NCI-H1417 (cell line): Measurements from ENCODE around the gene GTF2F1.
"Not testable (repeated sequence)": the region's sequence is repeated elsewhere in the genome, so short reads cannot be mapped to it uniquely, and the experiment has no call there.

Source experiments
- DNase-seq, 3 experiments: peaks; one replicate each; lab custom pipeline; 2025; lab: John Stamatoyannopoulos, UW

The GTF2F1 gene

DNA sequence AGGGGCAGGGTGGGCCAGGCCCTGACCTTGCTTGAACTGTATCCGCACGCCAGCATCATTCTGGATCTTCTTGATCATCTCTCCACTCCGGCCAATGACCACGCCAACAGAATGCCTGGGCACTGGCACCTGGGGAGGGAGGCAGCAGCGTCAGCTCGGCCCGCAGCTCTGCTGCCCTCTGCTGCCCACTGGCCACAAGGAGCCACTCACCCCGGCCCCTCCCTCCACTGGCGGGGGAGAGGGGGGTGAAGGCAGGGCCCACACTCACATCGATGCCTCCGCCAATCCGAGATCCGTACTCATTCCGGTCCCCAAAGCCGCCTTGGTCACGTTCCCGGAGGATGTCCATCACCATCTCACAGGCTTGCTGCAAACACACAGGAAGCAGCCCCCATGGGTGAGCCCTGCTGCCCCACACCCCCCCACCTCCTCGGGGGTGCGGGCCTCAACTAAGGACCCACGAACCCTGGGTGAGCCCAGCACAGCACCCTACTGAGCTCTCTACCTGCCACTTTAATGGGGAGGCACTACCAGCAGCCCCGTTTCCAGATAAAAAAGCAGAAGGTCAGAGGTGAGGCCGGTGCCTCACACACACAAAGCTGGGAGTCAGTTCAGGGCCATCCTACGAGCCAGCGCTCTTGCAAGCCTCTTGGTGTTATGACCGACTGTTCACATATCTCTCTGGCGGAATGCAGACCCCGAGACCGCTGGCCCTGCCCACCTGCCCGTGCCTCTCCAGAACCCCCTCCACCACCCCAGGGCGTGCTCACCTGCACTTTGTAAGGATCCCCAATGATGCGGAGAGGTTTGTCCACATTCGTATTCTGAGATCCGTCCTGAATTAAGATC lies 25.0 kb upstream of the GTF2F1 start:
- DNase-seq = peak in 1 of 3 experiments; percentile 15

DNA sequence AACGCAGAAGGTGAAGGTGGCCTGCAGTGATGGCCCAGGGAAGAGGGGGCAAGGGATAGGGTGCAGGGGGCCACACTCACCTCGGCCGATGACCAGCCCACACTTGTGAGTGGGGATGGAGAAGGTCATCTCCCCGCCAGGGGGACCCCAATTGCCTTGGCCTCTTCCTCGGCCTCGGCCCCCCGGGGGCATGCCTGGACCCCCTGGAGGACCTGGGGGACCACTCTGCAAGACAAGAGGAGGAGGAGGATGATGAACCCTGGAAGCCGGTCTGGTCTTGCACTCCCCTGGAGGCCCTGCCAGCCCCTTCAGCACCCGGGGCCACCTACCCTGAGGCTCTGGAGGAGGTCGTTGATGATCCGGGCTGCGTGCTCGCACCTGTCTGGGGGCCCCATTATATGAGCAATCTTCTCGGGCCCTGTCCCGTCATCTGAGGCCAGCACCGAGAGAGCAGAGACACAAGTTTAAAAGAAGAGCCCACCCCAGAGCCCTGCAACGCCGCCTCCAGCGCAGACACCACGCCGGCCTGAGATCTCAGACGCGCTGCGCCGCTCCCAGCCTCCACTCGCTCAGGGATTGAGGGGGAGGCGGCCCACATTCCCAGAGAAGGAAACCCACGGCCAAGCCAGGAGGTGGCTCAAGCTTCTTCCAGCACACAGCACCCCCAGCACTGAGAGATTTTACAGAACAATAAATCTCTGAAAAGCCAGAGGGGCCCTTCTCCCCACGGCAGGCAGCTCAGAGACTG lies 23.9 kb upstream of the GTF2F1 start:
- no peak for DNase-seq

DNA sequence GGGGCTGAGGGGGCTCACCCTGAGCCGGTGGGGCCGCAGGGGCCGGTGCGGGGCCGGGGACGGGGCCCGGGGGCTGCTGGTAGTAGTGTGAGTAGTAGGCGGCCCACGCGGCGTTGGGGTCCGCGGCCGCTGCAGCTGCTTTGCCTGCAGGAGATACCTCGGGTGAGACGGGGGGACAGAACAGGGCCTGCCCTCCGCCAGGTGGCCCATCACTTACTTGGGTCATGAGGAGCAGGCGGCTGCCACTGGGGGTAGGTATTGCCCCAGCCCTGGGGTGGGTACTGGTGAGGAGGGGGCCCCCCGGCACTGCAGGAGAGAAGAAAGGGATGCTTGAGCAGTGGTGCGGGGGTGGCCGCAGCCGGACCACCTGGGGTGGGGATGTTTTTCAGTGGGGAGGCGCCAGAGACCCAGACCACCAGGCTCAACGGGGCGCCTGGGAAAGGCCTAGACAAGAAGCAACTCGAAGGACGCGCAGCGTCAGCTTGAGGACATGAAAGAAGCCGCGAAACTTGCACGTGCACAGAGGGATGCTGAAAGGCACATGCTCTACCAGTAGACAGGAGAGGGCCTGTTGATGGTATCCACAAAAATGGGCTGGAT lies 22.7 kb upstream of the GTF2F1 start:
- no peak for DNase-seq

DNA sequence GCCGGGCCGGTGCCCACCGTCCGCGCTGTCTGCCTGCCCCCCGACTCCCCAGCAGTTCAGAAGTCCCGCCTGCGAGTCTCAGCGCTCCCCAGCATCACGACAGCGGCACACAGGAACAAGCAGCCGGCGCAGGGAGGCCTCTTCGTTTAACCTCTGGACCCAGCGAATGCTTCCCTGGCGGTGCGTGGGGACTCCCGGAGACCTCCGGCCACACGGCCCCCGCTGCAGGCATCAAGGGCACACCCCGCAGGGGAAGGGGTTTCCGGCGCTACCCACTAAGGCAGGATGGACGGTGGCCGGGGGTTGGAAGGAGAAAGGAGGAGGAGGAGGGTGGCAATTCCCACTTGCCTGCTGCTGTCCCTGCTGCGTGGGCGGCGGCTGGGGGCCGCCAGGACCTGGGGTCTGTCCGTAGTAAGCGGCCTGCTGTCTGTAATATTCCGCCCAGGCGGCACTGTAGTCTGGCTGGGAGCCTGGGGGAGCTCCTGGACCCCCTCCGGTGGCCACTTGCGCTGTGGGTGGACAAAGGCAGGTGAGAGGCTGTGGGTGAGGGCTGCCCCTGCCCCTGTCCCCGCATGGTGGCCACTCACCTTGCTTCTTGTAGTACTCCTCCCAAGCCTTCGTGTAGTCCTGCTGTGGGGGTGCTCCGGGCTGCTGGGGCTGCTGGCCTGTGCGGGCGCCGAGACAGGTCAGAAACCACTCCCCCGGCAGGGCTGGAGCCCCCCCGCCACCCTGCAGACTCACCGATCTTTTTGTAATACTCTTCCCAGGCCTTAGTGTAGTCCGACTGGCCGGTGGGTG lies 22.0 kb upstream of the GTF2F1 start:
- no peak for DNase-seq

DNA sequence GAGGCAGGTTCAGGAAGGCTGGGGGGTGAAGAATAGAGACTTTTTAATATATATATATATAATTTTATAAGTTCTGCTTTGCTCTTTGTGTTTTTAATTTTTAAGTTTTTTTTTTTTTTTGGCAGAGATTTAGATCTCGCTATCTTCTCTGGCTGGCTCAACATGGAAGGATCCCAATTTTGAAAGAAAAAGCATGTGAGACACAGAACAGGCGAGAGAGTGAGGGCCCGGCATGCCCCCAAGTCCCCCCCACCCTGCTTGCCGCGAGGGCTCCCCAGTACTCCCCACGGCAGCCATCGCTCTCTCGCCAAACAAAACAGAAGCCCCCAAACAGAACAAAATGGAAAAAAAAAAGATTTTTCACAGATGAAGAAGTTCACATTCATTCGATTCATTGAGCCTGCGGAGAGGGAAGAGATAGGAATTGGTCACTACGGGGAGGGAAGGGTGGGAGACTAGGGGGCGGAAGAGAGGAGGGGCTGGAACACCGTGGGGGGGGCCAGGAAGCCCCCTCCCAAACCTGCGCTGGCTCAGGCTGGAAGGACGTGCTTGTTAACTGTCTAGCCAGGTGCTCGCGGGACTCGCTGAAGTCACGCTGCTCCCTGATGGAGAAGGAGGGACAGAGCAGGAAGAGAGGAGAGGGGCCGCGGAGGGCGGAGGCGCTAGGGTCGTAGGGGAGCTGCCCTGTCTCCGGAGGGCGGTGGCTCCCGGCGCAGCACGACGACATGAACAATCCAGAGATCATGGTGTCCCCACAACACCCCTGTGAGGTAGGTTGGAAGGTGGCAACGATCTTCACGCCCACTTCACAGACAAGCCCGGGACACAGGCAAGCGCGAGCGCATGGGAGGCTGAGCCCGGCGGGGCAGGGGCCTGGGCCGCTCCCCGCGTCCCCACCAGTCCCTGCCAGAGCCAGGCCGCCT lies 21.0 kb upstream of the GTF2F1 start:
- DNase-seq = no peak

DNA sequence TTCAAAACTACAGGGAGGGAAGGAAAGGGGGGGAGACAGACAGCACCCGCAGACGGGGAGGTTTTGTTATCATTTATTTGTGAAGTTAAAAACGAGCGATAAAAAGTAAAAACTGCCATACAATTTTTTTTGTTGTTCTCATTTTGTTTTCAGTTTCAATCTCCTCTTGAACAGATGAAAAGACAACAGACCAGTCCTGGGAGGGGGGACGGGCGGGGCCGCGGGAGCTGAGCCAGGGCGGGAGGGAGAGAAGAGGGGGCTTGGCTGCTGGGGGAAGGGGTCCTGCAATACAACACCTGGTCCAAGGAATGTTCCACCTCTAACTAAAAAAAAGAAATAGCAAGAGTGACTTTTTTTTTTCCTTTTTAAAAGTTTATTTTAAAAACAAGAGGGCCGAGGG lies 20.3 kb upstream of the GTF2F1 start:
- no peak for DNase-seq

DNA sequence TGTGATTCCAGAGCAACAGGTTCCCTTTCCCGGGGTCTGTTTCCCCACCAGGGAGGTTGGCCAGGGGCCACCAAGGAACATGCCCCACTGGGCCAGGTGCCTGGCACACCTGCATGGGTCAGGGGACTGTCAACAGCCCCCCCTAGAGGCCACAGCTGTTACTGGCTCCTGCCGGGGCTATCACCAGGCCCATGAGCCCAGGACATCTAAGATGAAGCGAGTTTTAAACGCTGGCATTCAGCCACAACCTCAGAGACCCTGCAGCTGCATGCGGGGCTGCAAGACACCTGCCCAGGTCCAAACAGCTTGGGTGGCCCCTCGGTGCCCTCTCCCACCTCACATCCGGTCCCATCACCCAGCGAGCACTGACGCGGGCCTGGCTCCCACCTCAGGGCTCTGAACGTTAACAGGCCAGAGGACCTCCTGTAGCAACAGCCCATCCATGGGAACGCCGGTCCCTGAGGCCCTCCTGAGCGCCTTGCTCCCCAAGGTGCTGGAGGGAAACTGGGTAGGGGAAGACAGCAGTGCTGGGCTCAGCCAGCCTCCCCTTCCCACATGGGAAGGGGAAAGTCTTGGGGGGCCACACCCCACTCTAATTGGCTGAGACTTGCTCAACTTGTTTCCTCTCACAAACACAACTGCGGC lies 19.6 kb upstream of the GTF2F1 start:
- DNase-seq = peak in 1 of 3 experiments; percentile 39

DNA sequence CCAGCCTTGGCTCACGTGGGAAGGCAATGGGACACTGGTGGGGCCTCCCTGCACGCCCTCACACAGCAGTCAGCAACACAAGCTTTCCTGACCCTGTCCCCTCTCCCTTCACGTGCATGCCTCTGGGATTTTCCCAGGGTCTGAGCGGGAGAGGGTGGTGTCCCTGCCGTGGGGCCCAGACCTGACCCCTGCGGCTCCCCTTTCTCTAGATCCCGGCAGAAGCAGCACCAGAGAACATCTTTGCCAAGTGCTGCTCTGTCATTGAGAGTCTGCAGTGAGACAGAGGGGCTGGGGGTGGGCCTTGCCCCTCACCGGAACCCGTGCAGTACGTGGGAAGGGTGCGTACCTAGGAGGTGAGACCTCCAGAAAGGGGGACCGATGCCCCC lies 19.1 kb upstream of the GTF2F1 start:
- DNase-seq = peak in 1 of 3 experiments; percentile 39

DNA sequence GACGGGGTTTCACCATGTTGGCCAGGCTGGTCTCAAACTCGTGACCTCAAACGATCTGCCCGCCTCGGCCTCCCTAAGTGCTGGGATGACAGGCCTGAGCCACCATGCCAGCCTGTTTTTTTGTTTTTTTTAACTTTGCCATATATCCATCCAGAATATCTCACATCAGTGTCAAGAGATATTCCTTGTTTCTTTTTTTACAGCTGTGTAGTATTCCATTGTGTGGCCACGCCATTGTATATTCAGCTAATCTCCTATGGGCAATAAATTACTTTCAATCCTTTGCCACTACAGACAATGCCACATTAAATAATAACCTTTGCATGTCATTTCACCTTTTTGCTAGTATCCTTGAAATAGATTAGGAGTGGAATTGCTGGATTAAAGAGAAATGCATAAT lies 16.4 kb upstream of the GTF2F1 start:
- no peak for DNase-seq

DNA sequence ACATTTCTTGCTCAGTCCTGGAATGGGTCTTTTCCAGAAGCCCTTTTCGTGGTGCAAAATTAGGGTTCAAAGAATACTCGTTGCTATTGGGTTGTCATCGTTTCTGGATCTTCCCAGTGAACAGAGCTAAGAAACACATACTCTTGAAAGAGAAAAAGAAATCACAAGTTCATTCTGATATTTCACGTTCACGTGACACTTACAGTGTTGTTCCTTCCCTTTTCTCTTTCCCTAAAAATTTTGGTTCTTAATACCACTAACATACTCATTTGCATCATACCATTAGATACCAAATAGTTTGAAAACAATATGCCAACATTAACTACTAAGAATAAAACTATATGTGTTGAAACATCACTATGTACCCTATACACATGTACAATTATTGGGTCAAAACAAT lies 13.4 kb upstream of the GTF2F1 start:
- no peak for DNase-seq

DNA sequence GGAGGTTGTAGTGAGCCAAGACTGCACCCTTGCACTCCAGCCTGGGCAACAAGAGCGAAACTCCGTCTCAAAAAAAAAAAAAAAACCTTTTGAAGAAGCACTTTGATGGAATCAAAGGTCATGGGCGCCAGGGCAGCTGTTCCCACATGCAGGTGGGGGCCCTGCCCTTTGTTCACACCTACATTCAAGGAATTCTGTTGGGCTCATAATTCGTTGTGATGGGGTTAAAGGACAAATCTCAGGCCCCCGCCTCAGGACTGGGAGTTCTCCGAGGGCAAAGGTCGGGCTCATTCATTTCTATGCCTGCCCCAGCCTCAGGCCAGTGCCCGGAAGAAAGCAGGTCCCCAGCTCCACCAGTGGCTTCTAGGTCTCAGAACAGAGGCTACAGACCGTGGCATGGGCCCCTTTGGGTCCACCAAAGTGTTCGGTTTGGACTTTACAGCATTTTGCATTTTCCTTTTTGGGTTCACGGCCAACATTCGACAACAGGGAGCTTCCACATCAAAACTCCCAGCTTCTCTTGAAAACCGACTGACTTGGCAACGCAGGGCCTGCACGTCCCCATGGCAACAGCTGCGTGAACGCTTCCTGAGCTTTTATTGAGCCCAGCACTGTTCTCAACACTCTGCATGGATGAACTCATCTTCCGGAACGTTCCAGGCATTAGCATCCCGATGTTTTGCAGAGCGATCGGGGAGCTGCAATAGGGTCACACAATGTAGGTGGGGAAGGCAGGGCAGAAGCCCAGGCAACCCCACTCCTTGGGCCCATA lies 10.1 kb upstream of the GTF2F1 start:
- DNase-seq = peak in 2 of 3 experiments; percentile 30 to 68

DNA sequence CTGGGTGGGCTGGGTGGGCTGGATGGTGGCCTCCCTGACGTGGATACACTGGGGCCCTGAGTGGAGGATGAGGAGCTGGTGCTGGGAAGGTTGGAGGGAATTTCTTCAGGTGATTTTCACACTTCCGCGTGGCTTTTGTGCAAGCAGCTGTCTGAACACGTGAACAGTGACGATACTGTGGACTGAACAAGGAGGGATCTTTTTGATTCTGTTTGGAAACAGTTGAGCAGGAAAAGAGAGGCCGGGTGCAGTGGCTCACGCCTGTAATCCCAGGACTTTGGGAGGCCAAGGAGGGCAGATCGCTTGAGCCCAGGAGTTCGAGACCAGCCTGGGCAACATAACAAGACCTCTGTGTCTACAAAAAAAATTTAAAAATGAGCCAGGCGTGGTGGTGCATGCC lies 9.1 kb upstream of the GTF2F1 start:
- no peak for DNase-seq

DNA sequence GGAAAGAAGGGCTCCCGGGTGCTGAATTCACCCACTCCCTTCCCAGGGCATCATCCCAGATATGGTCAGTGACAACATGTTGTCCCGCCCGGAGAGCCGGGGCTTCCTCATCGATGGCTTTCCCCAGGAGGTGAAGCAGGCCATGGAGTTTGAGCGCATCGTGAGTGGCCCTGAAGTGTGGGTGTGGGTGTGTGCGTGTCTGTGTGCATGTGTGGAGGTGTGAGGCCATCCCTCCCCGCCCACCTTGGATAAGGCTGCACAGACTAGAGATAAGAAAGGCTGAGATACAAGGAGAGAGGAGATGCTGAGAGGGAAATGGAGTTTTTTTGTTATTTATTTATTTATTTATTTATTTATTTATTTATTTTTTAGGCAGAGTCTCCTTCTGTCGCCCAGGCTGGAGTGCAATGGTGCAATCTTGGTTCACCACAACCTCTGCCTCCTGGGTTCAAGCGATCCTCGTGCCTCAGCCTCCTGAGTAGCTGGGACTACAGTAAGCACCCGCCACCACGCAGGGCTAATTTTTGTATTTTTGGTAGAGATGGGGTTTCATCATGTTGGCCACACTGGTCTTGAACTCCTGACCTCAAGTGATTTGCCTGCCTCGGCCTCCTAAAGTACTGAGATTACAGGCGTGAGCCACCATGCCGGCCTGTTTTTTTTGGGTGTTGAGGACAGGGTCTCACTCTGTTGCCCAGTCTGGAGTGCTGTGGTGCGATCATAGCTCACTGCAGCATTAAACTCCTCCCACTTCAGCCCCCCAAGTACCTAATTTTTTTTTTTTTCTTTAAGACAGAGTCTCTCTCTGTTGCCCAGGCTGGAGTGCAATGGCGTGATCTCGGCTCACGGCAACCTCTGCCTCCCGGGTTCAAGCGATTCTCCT lies 7.3 kb upstream of the GTF2F1 start:
- DNase-seq = not testable (repeated sequence)

DNA sequence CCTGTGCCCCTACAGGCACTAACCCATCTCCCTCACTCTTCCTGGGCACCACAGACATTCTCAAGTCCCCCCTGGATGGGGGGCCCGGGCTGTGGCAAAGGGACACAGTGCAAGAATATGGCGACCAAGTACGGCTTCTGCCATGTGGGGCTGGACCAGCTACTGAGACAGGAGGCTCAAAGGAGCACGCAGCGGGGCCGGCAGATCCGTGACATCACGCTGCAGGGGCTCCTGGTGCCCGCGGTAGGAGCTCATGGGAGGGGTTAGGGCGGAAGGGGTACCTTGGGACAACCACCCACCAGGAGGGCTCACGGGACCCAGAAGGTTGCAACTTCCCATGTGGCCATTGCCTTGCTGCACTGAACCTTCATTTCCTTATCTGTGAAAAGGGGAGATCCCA lies 3.3 kb upstream of the GTF2F1 start:
- no peak for DNase-seq

DNA sequence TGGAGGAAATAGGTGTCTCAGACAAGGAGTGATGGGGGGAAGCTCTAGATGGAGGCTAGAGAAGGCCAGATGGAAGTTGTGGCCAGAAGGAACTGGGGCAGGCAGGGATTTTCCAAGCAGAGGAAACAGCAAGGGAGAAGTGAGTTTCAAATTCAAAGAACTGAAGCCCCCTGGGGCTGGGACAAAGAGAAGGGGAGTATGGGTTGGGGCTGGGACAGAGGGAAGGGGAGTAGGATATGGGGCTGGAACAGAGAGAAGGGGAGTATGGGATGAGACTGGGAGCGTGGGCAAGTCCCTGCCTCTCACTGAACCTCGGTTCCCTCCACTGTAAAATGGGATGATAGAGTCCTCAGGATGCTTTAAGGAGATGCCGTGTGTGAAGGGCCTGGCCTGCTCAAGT lies 1.9 kb upstream of the GTF2F1 start:
- DNase-seq = no peak

DNA sequence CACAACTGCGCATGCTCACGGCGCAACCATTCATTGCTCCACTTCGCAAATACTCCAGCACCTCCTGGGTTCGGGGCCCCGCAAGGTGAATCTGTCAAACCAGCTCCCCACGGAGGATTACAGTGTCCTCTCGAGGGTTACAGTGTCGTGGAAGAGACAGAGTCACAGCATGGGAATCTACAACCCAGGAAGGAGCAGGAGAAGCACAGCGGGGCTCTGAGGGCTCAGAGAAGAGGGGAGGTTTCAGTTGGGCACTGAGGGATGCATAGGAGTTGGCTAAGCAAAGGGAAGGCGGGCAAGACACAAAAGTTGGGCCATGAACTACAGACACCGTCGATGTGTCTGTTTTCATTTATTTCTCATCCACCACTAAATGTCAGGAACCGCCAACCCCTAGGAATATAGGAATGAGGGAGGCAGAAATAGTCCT lies 1.0 kb upstream of the GTF2F1 start:
- no peak for DNase-seq

DNA sequence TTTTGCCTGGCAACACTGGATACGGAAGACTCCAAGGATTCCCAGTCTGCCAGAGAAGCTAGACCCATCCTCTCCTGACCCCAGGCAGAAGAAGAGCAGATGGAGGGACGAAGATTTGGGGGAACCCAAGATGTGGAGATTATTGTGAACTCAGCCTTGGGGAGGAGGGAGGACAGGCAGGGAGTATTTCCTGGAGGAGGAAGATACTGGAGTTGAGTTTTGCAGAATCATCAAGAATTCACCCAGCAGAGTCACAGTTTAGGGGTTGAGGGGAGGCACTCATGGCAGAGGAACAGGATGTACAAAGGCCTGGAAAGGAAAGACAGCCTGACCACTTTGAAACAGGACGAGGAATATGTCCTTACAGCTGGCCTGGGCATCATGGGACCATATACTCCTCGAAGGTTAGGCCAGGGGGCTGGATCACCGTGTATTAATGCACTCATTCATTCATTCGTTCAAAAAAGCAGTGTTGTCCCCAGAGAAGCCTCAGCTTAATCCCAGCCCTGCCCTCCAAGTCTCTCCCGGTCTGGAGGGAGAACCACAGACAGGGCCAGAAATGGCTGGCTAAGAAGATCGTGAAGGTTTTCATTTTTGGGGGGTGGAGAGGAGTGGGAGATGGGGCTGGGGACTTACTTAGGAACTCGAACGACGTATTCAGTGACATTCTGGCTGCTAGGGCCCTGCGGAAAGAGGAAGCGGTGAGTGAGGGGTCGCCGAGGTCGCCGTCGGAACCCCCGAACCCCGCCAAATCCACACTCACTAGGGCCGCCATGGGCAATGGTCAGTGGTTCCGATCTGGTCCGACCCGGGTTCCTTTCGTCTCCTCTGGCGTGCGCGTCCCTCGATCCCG lies 517 bp downstream of the GTF2F1 start:
- no peak for DNase-seq

DNA sequence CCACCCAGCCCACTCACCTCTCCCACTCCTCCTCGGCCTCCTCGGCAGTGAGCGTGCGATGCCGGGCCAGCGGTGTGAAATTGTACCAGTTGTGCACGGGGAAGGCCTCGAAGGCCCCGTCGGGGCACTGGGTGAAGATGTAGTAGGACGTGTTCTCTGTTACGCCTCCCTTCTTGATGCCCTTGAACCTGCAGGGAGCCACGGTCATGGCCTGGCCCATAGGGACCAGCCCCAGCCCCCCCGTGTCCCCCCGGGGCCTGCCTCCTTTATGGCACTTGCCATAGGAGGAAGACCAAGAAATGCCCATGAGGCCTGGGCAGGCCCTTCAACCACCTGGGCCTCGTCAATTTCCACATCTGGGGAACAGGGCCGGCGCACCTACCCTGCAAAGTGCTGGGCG lies 5.6 kb downstream of the GTF2F1 start:
- DNase-seq = no peak
